Skin epidermis (tissue), 12 donors: Measurements from ENCODE around the gene ZNF326.
"Not testable (repeated sequence)": the region's sequence is repeated elsewhere in the genome, so short reads cannot be mapped to it uniquely, and the experiment has no call there.

Source experiments
- H3K27ac ChIP-seq, 21 experiments: fragments of 200-600 bp; sonication (generic) in 11 of 21; one replicate each; pipeline ENCODE4 v1.5.0; 2020; ENCODE audit warnings: mild to moderate bottlenecking in 3 of 21, inconsistent platforms in 2 of 21, moderate library complexity in 2 of 21
- H3K4me3 ChIP-seq, 7 experiments: fragments of 200-600 bp; sonication (generic) in 2 of 7; one replicate each; pipeline ENCODE4 v1.5.0; 2020; ENCODE audit warnings: inconsistent platforms in 2 of 7, mild to moderate bottlenecking in 2 of 7, moderate library complexity in 1 of 7

The ZNF326 gene

DNA sequence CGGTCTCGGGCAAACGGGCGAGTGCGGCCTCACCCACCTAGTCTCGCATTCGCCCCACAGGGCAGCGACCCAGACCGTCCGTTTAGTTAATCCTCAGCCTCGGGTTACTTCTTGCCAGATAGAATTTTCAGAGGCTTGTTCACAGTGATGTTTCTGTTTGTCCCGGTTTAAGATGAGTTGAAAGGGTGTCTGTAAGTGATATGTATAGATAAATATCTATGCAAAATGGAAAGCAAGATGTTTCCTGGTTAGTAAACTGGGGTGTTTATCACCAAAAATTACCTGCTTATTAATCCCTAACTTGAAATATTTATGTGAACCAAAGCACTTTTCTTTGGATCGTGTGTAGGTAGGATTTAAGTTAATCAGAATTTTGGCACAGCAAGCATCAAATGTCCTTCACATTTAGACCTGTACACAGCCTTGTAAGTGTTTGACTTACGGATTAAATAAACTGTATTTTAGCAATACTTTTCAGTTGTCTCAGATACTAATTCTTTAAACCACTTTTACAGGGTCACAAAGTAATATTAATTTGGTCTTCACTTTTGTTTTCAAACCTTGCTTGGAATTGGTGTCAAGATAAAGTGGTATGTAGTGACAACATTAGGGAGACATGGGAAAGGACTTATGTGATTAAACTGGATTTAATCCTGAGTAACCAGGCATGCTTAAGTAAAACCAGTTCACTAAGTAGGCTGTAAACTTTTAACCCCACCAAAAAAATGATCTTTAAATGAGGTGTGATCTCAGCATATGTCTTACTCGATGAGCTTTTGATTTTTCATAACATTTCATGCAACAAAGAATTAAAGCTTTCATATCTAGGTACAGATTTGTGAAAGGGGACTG, 914 bp downstream of the ZNF326 start:
- Histone ChIP-seq H3K4me3 (peak overlapping the region; percentile 68 to 96 (median 76)), H3K27ac (peak overlapping the region; percentile 64 to 98 (median 94))

DNA sequence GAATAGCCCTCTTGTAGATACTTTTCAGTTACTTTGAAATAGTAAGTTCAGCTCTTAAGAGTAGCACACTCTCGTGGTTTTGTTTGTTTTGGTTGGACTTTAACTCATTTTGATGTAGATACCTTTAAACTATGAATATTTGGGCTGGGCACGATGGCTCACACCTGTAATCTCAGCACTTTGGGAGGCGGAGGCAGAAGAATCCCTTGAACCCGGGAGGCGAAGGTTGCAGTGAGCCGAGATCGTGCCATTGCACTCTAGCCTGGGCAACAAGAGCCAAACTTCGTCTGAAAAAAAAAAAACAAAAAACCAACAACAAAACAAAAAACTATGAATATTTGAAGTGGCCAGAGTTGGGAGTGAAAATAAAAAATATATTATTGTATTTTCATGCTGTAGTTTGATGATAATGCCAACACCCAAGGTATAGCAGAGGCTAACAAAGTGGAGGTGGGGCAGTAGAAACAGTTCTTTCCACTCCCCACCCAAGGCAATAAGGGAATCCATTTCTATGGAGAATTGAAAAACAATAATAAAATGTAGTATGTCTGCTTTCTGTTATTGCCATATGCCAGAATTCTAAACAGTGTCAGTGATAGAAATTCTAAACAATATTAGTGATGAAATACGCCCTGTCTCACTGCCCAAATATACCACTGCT, 1.7 kb downstream of the ZNF326 start:
- peak overlapping the region in 5 of 7 experiments; percentile 9 to 96 (median 71) for H3K4me3 ChIP-seq
- H3K27ac ChIP-seq, result no peak overlapping the region

DNA sequence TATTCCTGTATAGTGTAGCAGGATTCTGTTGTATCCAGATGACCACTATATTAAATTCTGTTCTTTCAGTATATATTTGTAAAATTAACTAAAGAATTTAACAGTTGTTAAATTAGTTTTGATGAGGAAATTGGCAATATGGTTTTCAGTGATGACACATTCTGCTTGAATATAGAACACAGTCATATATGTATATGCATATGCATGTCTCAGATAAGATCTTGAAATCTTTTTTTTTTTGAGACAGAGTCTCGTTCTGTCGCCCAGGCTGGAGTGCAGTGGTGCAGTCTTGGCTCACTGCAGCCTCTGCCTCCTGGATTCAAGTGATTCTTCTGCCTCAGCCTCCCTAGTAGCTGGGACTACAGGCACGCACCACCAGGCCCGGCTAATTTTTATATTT, 2.2 kb downstream of the ZNF326 start:
- not testable (repeated sequence) for H3K4me3 ChIP-seq

DNA sequence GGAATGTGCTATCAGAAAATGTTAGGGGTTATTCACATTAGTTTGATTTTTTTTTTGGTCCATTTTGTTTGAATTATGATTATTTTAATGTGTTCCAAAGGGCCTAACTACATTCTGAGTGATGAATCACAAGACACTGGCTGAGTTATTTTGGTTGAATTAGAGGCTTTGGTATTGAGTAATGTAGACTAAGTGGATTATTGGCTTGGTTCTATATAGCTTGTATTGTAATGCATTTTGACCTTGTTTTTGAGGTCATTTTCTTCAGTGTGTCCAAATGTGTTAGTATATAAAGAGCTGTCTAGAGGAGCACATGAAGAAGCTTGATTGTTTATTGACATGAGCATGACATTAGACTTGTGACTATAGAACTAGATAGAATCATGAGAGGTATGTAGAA, 3.4 kb downstream of the ZNF326 start:
- Histone ChIP-seq H3K27ac (no peak overlapping the region), H3K4me3 (no peak overlapping the region)

More for the DNA sequence above, 2.2 kb downstream of the ZNF326 start:
- H3K27ac ChIP-seq, result not testable (repeated sequence)

DNA sequence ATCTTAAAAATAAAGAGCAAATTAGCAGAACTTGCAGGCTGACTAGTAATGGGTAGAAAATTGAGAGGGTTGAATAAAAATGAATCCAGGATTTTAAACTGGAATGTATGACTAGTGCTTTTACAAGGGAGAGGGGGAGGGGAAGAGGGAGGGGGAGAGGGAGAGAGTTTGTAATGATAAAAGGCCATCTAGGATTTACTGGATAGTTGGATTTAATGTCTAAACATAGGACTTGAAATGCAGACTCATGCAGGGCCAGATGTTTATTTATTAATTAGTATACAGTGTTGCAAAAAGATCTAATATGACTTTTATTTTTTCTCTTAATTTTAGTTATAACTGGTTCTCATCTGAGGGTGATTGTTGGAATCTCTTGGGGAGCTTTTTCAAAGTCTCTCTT, 4.3 kb downstream of the ZNF326 start:
- Histone ChIP-seq H3K27ac (no peak overlapping the region), H3K4me3 (no peak overlapping the region)

DNA sequence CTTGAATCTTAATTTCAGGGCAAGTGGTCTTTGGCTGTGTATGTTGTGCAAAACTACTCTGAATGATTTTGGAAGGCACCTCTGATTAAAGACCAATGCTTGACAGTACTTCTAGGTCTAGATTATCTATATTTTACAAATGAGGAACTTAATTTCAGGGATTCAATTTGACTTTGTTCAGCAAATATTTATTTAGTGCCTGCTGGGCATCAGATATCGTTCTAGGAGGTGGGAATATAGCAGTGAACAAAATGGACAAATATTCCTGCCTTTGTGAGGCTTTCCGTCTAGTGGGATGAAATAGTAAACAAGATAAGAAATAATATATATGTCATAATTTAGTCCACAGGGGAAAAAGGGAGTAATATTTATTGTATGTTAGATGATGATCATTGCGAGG, 4.7 kb downstream of the ZNF326 start:
- Histone ChIP-seq H3K4me3 (no peak overlapping the region), H3K27ac (no peak overlapping the region)

DNA sequence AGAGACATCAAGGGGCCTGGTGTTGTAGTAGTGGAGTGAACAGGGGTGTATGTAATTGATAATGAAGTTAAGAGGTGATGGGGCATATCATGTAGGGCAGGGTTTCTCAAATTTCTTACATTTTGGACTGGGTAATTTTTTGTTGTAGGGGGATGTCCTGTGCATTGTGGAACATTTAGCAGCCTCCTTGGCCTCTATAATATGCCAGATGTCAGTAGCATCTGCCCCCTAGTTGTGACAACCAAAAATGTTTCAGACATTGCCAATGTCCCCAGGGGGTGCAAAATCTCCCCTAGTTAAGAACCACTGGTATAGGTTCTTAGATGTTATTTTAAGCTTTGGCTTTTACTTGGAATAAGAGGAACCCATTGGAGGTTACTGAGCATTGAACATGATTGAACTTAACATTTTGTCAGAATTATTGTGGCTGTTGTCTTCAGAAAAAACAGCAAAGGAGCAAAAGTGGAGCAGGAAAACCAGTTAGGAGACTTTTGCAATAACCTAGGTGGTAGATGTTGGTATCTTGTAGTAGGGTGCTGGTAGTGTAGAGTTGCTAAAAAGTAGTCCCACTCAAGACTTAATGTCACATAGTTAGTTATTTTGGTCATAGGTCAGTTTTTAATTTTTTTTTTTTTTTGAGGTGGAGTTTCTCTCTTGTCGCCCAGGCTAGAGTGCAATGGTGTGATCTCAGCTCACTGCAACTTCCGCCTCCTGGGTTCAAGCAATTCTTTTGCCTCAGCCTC, 6.2 kb downstream of the ZNF326 start:
- H3K4me3 ChIP-seq, result no peak overlapping the region
- no peak overlapping the region for H3K27ac ChIP-seq

DNA sequence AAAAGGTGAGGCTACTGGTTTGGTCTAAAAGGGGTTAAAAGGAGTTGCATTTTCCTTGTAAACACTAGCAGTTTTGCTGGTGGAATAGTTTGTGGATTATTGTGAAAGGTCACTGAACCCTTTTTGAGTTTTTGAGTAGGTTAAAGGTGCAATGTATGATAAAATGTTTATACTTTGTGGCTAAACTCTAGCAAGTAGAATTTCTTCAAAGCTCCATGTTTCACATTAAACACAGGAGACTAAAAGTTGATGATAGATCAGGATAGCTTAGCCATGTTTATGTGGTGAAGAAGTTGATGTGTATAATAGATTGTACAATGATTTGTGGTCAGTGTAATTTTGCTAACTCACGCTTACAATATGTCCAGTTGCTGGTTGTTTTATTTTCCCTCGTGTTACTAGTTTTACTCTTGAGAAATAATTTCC, 13.1 kb downstream of the ZNF326 start:
- H3K4me3 ChIP-seq, result no peak overlapping the region
- H3K27ac ChIP-seq, result no peak overlapping the region

DNA sequence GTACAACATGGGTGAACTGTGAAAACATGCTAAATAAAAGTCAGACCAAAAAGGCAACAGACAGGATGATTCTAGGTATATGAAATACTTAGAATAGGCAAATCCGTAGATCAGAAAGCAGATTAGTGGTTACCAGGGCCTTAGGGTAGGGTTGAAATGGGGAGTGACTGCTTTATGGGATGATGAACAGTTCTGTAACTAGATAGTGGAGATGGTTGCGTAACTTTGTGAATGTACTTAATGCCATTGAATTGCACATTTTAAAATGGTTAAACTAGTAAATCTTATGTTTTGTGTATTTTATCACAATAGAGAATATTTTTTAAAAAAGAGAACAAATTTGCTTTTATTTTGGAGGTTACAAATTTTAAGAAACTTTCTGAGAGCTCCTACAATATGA, 17.4 kb downstream of the ZNF326 start:
- Histone ChIP-seq H3K27ac (no peak overlapping the region), H3K4me3 (no peak overlapping the region)

DNA sequence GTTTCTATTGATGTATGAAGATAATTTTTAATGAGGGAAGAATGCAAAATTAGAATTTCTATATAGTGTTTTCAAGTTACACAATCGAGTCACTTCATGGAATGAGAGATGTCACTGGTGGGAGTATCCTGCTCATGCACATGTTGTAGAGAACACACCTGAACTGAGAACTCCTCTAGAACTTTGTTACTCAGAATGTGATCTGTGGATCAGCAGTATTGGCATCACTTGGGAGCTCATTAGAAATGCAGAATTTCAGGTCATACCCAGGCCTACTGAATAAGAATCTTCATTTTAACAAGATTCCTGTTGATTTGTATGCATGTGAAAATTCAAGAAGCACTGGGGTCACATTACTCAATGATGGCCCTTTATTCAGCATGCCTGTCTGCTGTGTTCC, 28.8 kb downstream of the ZNF326 start:
- no peak overlapping the region for H3K4me3 ChIP-seq
- no peak overlapping the region for H3K27ac ChIP-seq

DNA sequence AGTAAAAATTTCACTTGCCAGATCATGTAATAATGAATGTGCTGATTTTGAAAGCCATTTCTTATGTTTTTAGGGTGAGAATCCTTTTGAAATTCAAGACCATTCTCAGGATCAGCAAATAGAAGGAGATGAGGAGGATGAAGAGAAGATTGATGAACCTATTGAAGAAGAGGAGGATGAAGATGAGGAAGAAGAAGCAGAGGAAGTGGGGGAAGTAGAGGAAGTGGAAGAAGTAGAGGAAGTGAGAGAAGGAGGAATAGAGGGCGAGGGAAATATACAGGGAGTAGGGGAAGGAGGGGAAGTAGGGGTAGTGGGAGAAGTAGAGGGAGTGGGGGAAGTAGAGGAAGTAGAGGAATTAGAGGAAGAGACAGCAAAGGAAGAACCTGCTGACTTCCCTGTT, 32.4 kb downstream of the ZNF326 start:
- no peak overlapping the region for H3K4me3 ChIP-seq
- H3K27ac ChIP-seq, result no peak overlapping the region

DNA sequence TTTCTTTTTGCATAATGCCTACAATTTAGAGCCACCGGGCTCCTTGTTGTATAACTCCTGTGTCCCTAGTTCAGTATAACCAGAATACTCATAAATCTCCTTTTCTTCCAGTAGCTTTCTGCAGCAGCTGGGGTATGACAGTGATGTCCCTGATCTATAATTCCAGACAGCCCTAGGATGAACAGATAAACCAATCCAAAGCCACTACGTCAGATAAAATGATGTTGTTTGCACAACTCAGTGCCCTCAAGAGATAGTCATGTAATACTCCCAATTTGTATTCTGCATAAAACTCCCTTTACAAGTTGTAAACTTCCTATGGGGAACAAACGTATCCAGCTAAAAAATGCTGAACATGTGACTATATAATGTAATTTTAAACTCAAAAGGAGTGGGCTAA, 44.7 kb downstream of the ZNF326 start:
- no peak overlapping the region for H3K4me3 ChIP-seq
- H3K27ac ChIP-seq, result no peak overlapping the region

DNA sequence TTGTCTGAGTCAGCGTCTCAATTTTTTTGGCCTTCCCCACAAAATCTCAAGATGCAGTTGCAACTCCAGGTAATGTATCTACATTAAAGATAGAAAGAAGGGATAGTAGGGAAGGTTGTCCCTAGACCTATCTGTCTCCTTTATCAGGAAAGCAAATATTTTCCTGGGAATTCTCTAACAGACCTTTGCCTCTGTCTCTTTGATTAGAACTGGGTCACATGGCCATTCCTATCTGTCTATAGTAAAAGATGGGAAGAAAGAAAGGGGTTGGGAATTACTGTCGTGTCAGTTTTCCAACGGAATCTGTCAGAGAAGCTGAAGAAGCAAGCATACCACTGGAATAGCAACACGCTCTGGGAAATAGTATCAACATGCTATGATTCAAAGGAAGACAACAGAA, 48.7 kb downstream of the ZNF326 start:
- Histone ChIP-seq H3K27ac (no peak overlapping the region), H3K4me3 (no peak overlapping the region)

DNA sequence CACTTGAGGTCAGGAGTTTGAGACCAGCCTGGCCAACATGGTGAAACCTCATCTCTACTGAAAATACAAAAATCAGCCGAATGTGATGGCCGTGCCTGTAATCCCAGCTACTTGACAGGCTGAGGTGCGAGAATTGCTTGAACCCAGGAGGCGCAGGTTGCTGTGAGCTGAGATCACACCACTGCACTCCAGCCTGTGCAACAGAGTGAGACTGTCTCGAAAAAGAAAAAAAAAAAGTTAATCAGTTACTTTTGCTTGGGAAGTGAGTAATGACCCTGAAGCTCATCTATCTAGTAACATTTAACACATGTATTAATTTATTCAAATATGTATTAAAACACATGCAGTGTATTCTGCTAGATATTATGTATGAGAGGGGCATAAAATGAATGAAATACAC, 49.4 kb downstream of the ZNF326 start:
- no peak overlapping the region for H3K27ac ChIP-seq
- no peak overlapping the region for H3K4me3 ChIP-seq

DNA sequence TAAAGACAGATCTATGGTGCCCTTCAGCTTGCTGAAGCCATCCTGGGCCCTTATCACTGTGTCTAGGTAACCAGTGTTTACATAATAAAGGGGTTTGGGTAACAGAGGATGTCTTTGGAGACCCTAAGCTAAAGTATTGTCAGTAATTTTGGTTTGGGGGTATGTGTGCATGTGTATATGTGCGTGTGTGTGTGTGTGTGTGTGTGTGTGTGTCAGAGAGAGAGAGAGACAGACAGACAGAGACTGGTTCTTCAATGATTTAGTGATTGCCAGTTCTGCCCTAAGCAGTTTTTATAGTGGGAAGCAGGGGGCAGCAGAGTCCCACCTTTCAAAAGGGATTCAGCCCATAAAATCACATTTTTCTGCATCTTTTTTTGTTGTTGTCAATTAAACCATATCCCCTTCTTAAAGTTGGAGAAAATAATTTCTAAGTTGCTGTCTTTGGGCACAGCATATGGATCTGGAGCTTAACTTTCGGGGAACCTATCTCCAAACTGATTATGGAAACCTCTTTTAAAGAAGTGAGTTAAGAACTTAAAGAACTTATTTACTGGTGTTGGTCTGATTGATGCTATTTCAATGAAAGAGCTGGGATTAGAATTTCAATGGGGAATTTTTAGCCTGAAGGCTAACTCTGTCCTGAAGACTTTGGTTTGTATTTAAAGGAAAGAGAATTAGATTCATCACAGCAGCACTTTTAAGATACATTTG, 51.1 kb downstream of the ZNF326 start:
- Histone ChIP-seq H3K27ac (no peak overlapping the region), H3K4me3 (no peak overlapping the region)

DNA sequence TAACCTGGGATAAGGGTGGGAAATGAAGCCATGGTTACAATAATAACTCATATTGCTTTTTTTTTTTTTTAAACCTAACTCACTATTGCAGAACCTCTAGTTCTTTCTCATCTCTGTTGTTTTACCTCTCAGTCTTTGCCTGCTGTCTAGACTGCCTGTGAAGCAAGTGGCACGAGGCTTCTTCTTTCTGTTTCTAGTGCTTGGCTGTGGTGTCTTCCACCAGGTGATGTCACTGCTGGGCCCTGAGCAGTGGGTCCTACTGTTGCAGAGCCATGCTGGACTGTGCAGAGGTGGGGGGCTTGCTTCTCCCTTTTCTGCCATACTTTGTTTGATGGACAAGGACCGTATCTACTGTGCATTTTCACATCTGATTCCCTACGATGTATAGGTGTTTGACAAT, 51.7 kb downstream of the ZNF326 start:
- H3K27ac ChIP-seq, result no peak overlapping the region
- no peak overlapping the region for H3K4me3 ChIP-seq

DNA sequence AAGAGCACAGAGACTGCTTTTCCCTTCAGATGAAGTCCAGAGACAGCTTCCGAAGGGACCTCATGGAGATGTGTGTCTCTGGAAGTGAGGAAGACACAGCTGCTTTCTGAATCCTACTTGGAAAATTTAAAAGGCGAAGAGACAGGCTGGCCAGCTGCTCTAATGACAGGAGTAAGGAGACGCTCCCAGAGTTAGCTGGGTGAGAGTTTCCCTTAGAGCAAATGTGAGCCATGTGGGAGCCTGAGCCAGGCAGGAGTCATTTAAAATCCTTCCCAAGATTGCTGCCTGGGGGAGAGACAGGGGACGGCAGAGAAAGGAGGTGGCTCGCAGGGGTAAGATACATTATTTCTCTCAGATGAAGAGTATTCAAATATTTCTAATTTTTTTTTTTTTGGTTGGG, 53.1 kb downstream of the ZNF326 start:
- H3K4me3 ChIP-seq, result no peak overlapping the region
- no peak overlapping the region for H3K27ac ChIP-seq

DNA sequence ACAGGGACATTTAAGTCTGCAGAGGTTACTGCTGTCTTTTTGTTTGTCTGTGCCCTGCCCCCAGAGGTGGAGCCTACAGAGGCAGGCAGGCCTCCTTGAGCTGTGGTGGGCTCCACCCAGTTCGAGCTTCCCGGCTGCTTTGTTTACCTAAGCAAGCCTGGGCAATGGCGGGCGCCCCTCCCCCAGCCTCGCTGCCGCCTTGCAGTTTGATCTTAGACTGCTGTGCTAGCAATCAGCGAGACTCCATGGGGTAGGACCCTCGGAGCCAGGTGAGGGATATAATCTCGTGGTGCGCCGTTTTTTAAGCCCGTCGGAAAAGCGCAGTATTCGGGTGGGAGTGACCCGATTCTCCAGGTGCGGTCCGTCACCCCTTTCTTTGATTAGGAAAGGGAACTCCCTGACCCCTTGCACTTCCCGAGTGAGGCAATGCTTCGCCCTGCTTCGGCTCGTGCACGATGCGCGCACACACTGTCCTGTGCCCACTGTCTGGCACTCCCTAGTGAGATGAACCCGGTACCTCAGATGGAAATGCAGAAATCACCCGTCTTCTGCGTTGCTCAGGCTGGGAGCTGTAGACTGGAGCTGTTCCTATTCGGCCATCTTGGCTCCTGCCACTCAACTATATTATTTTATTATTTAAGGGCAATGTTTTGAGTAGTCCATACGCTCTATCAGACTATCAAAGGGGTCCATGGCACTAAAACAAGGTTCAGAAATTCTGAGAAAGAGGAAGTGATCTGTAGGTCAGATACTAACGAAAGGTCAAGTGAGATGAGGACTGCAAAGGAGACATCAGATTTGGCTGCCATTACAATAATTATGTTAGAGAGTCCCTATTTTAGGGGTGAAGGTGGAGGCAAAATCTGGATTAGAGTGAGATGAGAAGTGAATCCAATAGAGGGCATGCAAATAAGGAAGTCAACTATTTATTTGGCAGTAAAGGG, 68.1 kb downstream of the ZNF326 start:
- H3K4me3 ChIP-seq, H3K27ac ChIP-seq: not testable (repeated sequence)

DNA sequence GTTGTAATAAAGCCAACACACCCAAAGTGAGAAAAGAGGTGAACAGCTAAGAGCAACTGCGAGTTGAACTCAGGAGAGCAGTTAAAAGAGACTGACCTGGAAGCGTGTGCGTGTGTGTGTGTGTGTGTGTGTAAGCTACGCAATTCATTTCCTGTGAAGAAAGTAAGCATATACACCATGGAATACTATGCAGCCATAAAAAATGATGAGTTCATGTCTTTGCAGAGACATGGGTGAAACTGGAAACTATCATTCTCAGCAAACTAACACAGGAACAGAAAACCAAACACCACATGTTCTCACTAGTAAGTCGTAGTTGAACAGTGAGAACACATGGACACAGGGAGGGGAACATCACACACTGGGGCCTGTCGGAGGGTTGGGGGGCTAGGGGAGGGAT, 69.2 kb downstream of the ZNF326 start:
- not testable (repeated sequence) for H3K4me3 ChIP-seq, H3K27ac ChIP-seq
